Measurements from ENCODE around the gene PDXK.

PDXK gene

GRCh38 chr21:43766734-43767497, 48.0 kb downstream of the PDXK start:
- DNase-seq = no peak

DNA sequence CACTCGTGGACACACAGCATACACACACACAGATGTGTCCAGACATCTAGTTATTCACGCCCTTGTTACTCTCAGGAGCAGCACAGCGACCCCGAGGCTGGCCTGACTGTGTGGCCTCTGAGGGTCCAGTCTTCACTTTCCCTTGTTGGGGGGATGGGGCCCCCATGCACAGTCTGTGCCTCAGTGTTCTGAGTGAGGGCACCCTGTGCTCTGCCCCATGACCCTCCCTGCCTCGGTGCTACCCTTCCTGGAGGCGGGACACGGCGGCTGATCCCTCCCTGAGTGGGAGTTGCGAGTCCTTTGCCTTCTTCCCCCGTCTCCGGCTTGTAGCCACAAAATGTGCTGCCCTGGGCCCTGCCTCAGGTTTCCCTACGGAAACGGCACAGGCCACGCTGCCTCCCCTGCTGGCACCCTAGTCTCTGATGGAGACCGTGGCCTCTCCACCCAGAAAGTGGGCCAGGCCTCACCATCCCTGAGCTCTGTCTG, 48.6 kb downstream of the PDXK start:
- no peak for DNase-seq

DNA sequence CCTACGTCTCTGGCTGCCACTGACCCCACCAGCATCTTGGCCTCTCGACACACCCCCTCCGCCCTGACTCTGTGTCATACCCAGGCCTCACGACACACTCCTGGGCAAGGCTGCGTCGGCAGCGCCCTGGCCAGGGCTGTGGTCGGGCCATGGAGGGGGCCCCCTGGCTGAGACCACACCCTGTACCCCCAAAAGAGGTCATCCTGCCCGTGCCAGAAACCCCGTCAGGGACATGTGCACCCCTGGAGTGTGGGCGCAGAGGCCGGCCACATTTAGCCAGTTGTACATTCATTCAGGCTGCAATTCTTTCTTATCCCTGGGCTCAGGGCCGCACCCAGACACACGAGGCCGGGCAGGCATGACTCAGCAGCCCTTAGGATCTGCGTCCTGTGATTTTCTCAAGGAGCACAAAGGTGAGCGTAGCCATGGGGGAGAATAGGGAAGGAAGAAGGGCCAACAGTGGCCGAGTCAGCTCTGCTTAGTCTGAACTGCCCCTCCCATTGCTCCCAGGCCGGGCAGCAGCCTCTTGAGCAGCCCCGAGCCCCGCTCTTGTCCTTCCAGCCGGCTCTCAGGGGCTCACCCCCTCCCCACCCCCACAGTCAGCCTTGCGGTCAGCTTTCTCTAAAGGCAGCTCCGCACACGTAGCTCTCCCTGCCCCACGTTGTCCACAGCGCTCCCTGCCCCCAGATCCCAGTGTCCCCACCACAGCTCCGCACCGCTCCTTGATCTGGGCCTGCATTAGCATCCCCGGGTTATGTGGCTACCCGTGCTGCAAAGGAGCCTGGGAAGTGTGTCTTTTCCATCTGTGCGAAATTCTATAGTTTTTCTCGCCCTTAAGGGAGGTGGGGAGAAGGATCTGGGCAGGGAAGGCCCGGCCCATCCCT, 49.3 kb downstream of the PDXK start:
- DNase-seq = no peak

- DNase-seq = no peak
Observed at GRCh38 chr21:43768868-43769167, 49.9 kb downstream of the PDXK start.

GRCh38 chr21:43769325-43769958, 50.5 kb downstream of the PDXK start:
- no peak for DNase-seq

- DNase-seq = no peak
Observed at GRCh38 chr21:43770066-43770655, 51.2 kb downstream of the PDXK start.

- no peak for DNase-seq
Observed at GRCh38 chr21:43771199-43771675, 52.3 kb downstream of the PDXK start.

- no peak for DNase-seq
Observed at GRCh38 chr21:43771698-43772424, 52.9 kb downstream of the PDXK start.

DNA sequence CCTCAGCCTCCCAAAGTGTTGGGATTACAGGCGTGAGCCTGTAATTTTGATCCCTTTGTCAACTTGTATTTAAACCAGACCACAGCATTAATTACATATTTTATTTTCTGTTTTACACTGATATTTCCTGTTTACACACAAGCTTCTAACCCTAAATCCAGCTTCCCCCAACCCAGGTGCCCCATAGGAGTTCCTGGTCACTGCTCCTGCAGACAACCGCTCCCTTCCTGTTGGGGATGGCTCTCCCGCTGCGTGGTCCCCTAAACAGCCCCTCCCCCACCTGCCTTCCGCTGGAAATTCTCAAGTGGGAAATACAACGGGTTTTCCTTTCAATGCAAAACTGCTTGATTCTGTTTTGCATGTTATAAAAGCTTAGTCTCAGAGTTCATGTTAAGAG, 53.5 kb downstream of the PDXK start:
- DNase-seq = no peak

GRCh38 chr21:43774163-43774562, 55.2 kb downstream of the PDXK start:
- no peak for DNase-seq

GRCh38 chr21:43775190-43775589, 56.3 kb downstream of the PDXK start:
- DNase-seq = no peak

GRCh38 chr21:43775795-43776430, 57.0 kb downstream of the PDXK start, which contains the start of gene CSTB:
TSS of gene CSTB (minus strand) at chr21:43776308. CDS start at chr21:43776269, 39 bp downstream.
- peak; percentile 55 for DNase-seq

DNA sequence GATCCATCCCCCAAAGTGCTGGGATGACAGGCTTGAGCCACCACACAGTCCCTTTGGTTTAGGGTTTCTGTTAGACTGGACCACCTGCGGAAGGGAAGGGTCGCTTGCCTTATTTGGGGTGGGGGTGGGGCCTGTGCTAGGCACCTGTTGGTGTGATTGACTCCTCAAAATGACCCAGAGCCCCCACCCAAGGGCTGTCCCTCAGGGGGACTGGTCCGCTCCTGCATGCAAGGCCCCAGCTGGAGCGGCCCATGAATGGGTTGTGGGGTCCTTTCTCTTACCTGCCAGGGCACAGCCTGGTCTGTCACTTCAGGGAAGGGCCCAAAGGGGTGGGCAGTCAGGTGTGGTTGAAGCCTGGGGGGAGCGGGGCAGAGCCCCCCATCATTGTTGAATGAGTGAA, 59.0 kb downstream of the PDXK start:
- DNase-seq = no peak

GRCh38 chr21:43778469-43779335, 59.8 kb downstream of the PDXK start:
- no peak for DNase-seq

GRCh38 chr21:43779660-43780059, 60.7 kb downstream of the PDXK start:
- DNase-seq = no peak

GRCh38 chr21:43781846-43782245, 62.9 kb downstream of the PDXK start:
- no peak for DNase-seq

- no peak for DNase-seq
Observed at GRCh38 chr21:43782431-43783097, 63.6 kb downstream of the PDXK start.

- no peak for DNase-seq
Observed at GRCh38 chr21:43783098-43783700, 64.3 kb downstream of the PDXK start.

DNA sequence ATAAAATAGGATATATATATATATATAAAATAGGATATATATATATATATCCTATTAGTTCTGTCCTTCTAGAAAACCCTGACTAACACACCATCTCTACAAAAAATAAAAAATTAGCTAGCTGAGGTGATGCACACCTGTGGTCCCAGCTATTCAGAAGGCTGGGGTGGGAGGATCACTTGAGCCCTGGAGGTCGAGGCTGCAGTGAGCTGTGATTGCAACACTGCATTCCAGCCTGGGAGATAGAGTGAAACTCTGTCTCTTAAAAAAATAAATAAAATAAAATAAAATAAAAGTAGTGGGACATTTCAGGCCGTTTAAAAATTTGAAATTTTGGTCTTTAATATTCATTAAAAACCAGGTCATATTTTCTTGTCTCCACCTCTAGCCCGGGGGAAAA, 66.2 kb downstream of the PDXK start:
- no peak for DNase-seq

DNA sequence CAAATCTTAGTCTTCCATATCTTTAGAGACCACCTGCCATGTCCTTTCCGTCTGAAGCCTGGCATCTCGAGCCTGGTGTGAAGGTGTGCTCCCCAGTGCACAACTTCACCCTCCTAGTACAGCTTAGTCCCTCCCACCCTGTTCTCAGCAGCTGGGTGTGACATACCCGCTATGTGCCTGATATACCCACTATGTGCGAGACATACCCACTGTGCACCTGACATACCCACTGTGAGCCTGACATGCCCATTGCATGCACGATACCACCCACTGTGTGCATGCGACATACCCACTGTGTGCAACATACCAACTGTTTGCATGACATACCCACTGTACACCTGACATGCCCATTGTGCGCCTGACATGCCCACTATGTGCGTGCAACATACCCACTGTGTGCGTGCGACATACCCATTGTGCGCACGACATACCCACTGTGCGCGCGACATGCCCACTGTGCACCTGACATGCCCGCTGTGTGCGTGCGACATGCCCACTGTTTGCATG, 67.4 kb downstream of the PDXK start:
- no peak for DNase-seq

All from NCI-H2107 (cell line).